Gastroesophageal sphincter (tissue), 4 donors: Measurements from ENCODE around the gene TMEM125. TPM values are rescaled to one million over a fixed set of nuclear protein-coding genes. Genes with fewer than 3 reads are reported as not detected.

Source experiments
- ATAC-seq: fragments of 150-250 bp; one replicate; pipeline ENCODE4 v1.9.1; 2016; ENCODE audit warnings: mild to moderate bottlenecking, moderate library complexity
- H3K27ac ChIP-seq, 4 donors: fragments of 200-600 bp; sonication (generic) in 3 of 4; 1 replicate in 3 of 4; 2 replicates in 1 of 4; pipeline ENCODE4 v1.5.1; 2016 to 2019
- H3K27me3 ChIP-seq: fragments of 200-600 bp; sonication (generic); one replicate; pipeline ENCODE4 v1.5.1; 2019
- H3K36me3 ChIP-seq, 2 donors: fragments of 200-600 bp; sonication (generic); one replicate each; pipeline ENCODE4 v1.5.1; 2019; ENCODE audit warnings: control low read depth in 1 of 2
- H3K4me1 ChIP-seq, 3 donors: fragments of 200-600 bp; sonication (generic); 1 replicate in 2 of 3; 2 replicates in 1 of 3; pipeline ENCODE4 v1.5.1; 2016 to 2019; ENCODE audit warnings: control low read depth in 2 of 3
- H3K4me3 ChIP-seq, 2 donors: fragments of 200-600 bp; sonication (generic); one replicate each; pipeline ENCODE4 v1.5.1; 2019; ENCODE audit warnings: mild to moderate bottlenecking in 1 of 2, moderate library complexity in 1 of 2
- H3K9me3 ChIP-seq, 3 donors: fragments of 200-600 bp; sonication (generic); one replicate each; pipeline ENCODE4 v1.5.1; 2017 to 2019; ENCODE audit warnings: control low read depth in 2 of 3
- CTCF ChIP-seq, 4 experiments: fragments of 200-600 bp in 2 of 4; fragments of 450-650 bp in 2 of 4; sonication (generic) in 1 of 4; IDR thresholded peaks; one replicate each; pipeline ENCODE4 v1.5.1; 2017 to 2019; ENCODE audit warnings: antibody characterized with exemption in 4 of 4, mild to moderate bottlenecking in 2 of 4, moderate library complexity in 2 of 4
- EP300 ChIP-seq: sonication (generic); formaldehyde crosslinking; IDR thresholded peaks from one replicate; pipeline ENCODE4 v1.6.1; 2017; ENCODE audit warnings: antibody characterized with exemption, mild to moderate bottlenecking
- POLR2A ChIP-seq, 2 donors: fragments of 450-650 bp; IDR thresholded peaks; one replicate each; pipeline ENCODE4 v1.6.1; 2017; ENCODE audit warnings: antibody characterized with exemption in 2 of 2, mild to moderate bottlenecking in 2 of 2, moderate library complexity in 1 of 2
- POLR2AphosphoS5 ChIP-seq: sonication (generic); formaldehyde crosslinking; IDR thresholded peaks from one replicate; pipeline ENCODE4 v1.6.1; 2017; ENCODE audit warnings: antibody characterized with exemption
- WGBS, 2 donors: methylation state at CpG; one replicate each; pipeline ENCODE4 v1.1.5; 2018; ENCODE audit warnings: low coverage in 1 of 2; 5-methylcytosine and 5-hydroxymethylcytosine counted together
- total RNA-seq, 4 donors: library from RNA; depleted of rRNA; stranded (reverse); fragments of >200 nt; gene quantifications; one replicate each; pipeline ENCODE4 v1.1.0, GENCODE V29; 2016

Gene TMEM125
- total RNA-seq, 4 donors from 2014 or later, result 0.45 TPM; not detected in 3

- Histone ChIP-seq H3K9me3 (peaks cover 0 to 10% (median 0%) of the 10 kb centered on the region in 3 donors), H3K36me3 (no peaks in the 10 kb centered on the region), H3K27me3 (no peaks in the 10 kb centered on the region), H3K27ac (no peak overlapping the region), H3K4me3 (no peak overlapping the region), H3K4me1 (no peaks in the 10 kb centered on the region)
- 100% methylated on average over 3 of the region's 3 CpGs; no CpG with 5 or more reads in 1 of the 2 donors for WGBS, 2 donors
- ATAC-seq, result no peak
- TF ChIP-seq CTCF (IDR thresholded peaks at IDR 0.05) (no peak), POLR2A (IDR thresholded peaks at IDR 0.05) (no peak), POLR2AphosphoS5 (no peak), EP300 (no peak)
These were observed 50.0 kb downstream of the TMEM125 start for GRCh38 chr1:43319766-43320165.

GRCh38 chr1:43321331-43321891 is 51.6 kb downstream of the TMEM125 start:
- Histone ChIP-seq H3K36me3 (no peaks in the 10 kb centered on the region), H3K4me3 (no peak overlapping the region), H3K27ac (no peak overlapping the region), H3K4me1 (no peaks in the 10 kb centered on the region), H3K9me3 (peaks cover 0 to 21% (median 0%) of the 10 kb centered on the region in 3 donors), H3K27me3 (no peaks in the 10 kb centered on the region)
- 90% methylated on average over 2 of the region's 16 CpGs; no CpG with 5 or more reads in 1 of the 2 donors for WGBS, 2 donors
- no peak for ATAC-seq
- TF ChIP-seq POLR2AphosphoS5 (no peak), CTCF (IDR thresholded peaks at IDR 0.05) (no peak), EP300 (no peak), POLR2A (IDR thresholded peaks at IDR 0.05) (no peak)

GRCh38 chr1:43322506-43322905 is 52.7 kb downstream of the TMEM125 start:
- TF ChIP-seq POLR2AphosphoS5, result no peak
- no peak for TF ChIP-seq EP300
- no peak for TF ChIP-seq POLR2A (IDR thresholded peaks at IDR 0.05)
- TF ChIP-seq CTCF (IDR thresholded peaks at IDR 0.05), result no peak
- Histone ChIP-seq H3K36me3 (no peaks in the 10 kb centered on the region), H3K4me3 (no peak overlapping the region), H3K9me3 (peaks cover 0 to 21% (median 0%) of the 10 kb centered on the region in 3 donors), H3K27me3 (no peaks in the 10 kb centered on the region), H3K4me1 (no peaks in the 10 kb centered on the region), H3K27ac (no peak overlapping the region)
- 78% methylated on average over 3 of the region's 5 CpGs; no CpG with 5 or more reads in 1 of the 2 donors for WGBS, 2 donors
- no peak for ATAC-seq

Other genes starting within 250 kb of the TMEM125 start
- gene EBNA1BP2, start 97.7 kb upstream of the TMEM125 start, total RNA-seq, result 10 to 100 TPM; 41.7 to 60.9 (median 51.7) TPM
- not detected for gene CFAP57, start 97.7 kb upstream of the TMEM125 start, total RNA-seq
- under 1 TPM in 1 of 4 donors, not detected in 3; 0.27 TPM for gene C1orf210, start 15.6 kb downstream of the TMEM125 start, total RNA-seq
- gene TIE1, start 31.0 kb downstream of the TMEM125 start, total RNA-seq, result 10 to 100 TPM; 11.4 to 49.3 (median 30.2) TPM
- 1 to 10 TPM in 1 of 4 donors, under 1 TPM in 1, not detected in 2; 0.27 to 1.1 TPM for gene MPL, start 67.8 kb downstream of the TMEM125 start, total RNA-seq
- under 1 TPM in 3 of 4 donors, not detected in 1; 0.42 to 0.69 (median 0.54) TPM for gene CDC20, start 89.0 kb downstream of the TMEM125 start, total RNA-seq
- gene ELOVL1, start 98.0 kb downstream of the TMEM125 start, total RNA-seq, result 10 to 100 TPM; 26.3 to 65.0 (median 41.0) TPM
- gene MED8, start 119.8 kb downstream of the TMEM125 start, total RNA-seq, result 10 to 100 TPM; 31.4 to 41.1 (median 33.6) TPM
- gene SZT2, start 119.9 kb downstream of the TMEM125 start, total RNA-seq, result 10 to 100 TPM; 13.1 to 40.0 (median 35.1) TPM
- 100 to 1,000 TPM in 1 of 4 donors, 10 to 100 TPM in 3; 29.4 to 116 (median 50.8) TPM for gene HYI, start 183.9 kb downstream of the TMEM125 start, total RNA-seq